H1 (cell line): ENCODE measurements around the gene CELA2A. TPM values are rescaled to one million over a fixed set of nuclear protein-coding genes. Genes with fewer than 3 reads are reported as not detected.

Experiments
- ASH2L ChIP-seq: fragments of 200-600, 300-600 bp; sonication (generic); IDR thresholded peaks from one replicate; pipeline ENCODE4 v1.7.1; 2017; ENCODE audit warnings: low read length
- CBX8 ChIP-seq: fragments of 300-800, 300-1000 bp; sonication (generic); IDR thresholded peaks from 2 replicates; pipeline ENCODE4 v1.7.1; 2016; ENCODE audit warnings: low read depth, low read length, borderline replicate concordance
- CHD7 ChIP-seq: fragments of 300-600 bp; sonication (generic); IDR thresholded peaks from 2 replicates; pipeline ENCODE4 v1.7.1; 2012; ENCODE audit warnings: low read length, moderate library complexity, mild to moderate bottlenecking, inconsistent platforms; ENCODE audit not compliant: insufficient replicate concordance
- HDAC2 ChIP-seq, 2 experiments: fragments of 300-600 bp in 1 of 2; sonication (generic) in 1 of 2; IDR thresholded peaks; 2 replicates each; pipeline ENCODE4 v1.6.1; 2011 to 2012; ENCODE audit warnings: low read depth in 2 of 2, low read length in 2 of 2, mild to moderate bottlenecking in 2 of 2, moderate library complexity in 2 of 2, borderline replicate concordance in 1 of 2, inconsistent platforms in 1 of 2
- NANOG ChIP-seq: IDR thresholded peaks from 2 replicates; pipeline ENCODE4 v1.6.1; 2011; ENCODE audit warnings: low read length, low read depth, mild to moderate bottlenecking, inconsistent platforms; ENCODE audit not compliant: insufficient read depth, poor library complexity, severe bottlenecking
- POU5F1 ChIP-seq: IDR thresholded peaks from 2 replicates; pipeline ENCODE4 v1.6.1; 2011; ENCODE audit warnings: low read depth, mild to moderate bottlenecking, low read length, moderate library complexity
- SIN3A ChIP-seq, 2 experiments: IDR thresholded peaks in 1 of 2; conservative IDR thresholded peaks in 1 of 2; 2 replicates each; pipeline ENCODE4 v1.6.1; 2011 to 2012; ENCODE audit warnings: low read length in 2 of 2, improper control_type of control experiment in 1 of 2, low read depth in 1 of 2, mild to moderate bottlenecking in 1 of 2
- SIRT6 ChIP-seq: IDR thresholded peaks from one replicate; pipeline ENCODE4 v1.7.1; 2012; ENCODE audit warnings: low read length, inconsistent platforms
- polyA plus RNA-seq, 7 experiments: library from polyadenylated mRNA; depleted of rRNA in 3 of 7; stranded (reverse) in 5 of 7; unstranded in 2 of 7; fragments of >200 nt in 5 of 7; fragments of 200-250 nt in 2 of 7; gene quantifications; 1 replicate in 5 of 7; 2 replicates in 1 of 7; 4 replicates in 1 of 7; pipeline versions ENCODE4 v1.2.1 to v1.2.3, GENCODE V29; 2011 to 2013; ENCODE audit warnings: missing spikeins in 2 of 7, mixed read lengths in 2 of 7
- total RNA-seq: library from RNA; stranded (reverse); fragmentation: NEBNext Ultra II Directional; extraction: Animal tissue kit (Norgen Biotek cat#: 25700); gene quantifications from 2 replicates; pipeline ENCODE4 v1.2.1, GENCODE V29; 2021

CELA2A gene
- total and polyA plus RNA-seq, 2 of the 8 experiments (the other 6 are each of a cell fraction or from before 2014, with no cell fraction given) = not detected

- TF ChIP-seq CBX8 (no peak), SIN3A (conservative IDR thresholded peaks at IDR 0.05 in 1 of 2, IDR thresholded peaks at IDR 0.05 in 1 of 2; ENCODE audit: low read depth in 1 of 2, low read length in 2 of 2) (no peak), SIRT6 (no peak), NANOG (no peak), HDAC2 (IDR thresholded peaks at IDR 0.05; ENCODE audit: borderline replicate concordance in 1 of 2, low read depth in 2 of 2, low read length in 2 of 2) (no peak), CHD7 (no peak), ASH2L (no peak), POU5F1 (no peak)
- TF ChIP-seq, all 59 proteins: peak for 0
Measured at GRCh38 chr1:15431571-15431948, 25.0 kb upstream of the CELA2A start (continued).
